ENCODE data around the gene TCEA3.
A peak's percentile ranks its signal among the peaks of the same experiment; 100 is the strongest.

TCEA3 gene

GRCh38 chr1:23403355-23403734, 21.2 kb downstream of the TCEA3 start:
- Histone ChIP-seq H3K27me3 (ENCODE audit: control insufficient read depth, insufficient read depth, low read length) (no peaks in the 10 kb centered on the region), H3K9ac (no peak overlapping the region), H3K9me3 (ENCODE audit: control insufficient read depth, low read length) (no peaks in the 10 kb centered on the region), H3K4me2 (ENCODE audit: low read length) (peak overlapping the region; percentile 45), H3K4me3 (ENCODE audit: low read depth, low read length) (no peak overlapping the region), H3K27ac (peak overlapping the region; percentile 45), H3K79me2 (no peaks in the 10 kb centered on the region), H3K4me1 (peaks cover 7% of the 10 kb centered on the region), H2AFZ (no peak overlapping the region), H3K36me3 (ENCODE audit: control insufficient read depth, insufficient read depth, low read length) (no peaks in the 10 kb centered on the region)
- TF ChIP-seq, protein P1, sequence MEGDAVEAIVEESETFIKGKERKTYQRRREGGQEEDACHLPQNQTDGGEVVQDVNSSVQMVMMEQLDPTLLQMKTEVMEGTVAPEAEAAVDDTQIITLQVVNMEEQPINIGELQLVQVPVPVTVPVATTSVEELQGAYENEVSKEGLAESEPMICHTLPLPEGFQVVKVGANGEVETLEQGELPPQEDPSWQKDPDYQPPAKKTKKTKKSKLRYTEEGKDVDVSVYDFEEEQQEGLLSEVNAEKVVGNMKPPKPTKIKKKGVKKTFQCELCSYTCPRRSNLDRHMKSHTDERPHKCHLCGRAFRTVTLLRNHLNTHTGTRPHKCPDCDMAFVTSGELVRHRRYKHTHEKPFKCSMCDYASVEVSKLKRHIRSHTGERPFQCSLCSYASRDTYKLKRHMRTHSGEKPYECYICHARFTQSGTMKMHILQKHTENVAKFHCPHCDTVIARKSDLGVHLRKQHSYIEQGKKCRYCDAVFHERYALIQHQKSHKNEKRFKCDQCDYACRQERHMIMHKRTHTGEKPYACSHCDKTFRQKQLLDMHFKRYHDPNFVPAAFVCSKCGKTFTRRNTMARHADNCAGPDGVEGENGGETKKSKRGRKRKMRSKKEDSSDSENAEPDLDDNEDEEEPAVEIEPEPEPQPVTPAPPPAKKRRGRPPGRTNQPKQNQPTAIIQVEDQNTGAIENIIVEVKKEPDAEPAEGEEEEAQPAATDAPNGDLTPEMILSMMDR (IDR thresholded peaks at IDR 0.05) = no peak

- H3K4me2 ChIP-seq (ENCODE audit: low read length) = no peak overlapping the region
- no peaks in the 10 kb centered on the region for H3K79me2 ChIP-seq
- no peaks in the 10 kb centered on the region for H3K9me3 ChIP-seq (ENCODE audit: control insufficient read depth, low read length)
- H3K9ac ChIP-seq = no peak overlapping the region
- H3K27ac ChIP-seq = peak overlapping the region; percentile 45
- peaks cover 7% of the 10 kb centered on the region for H3K4me1 ChIP-seq
- H3K36me3 ChIP-seq (ENCODE audit: control insufficient read depth, insufficient read depth, low read length) = no peaks in the 10 kb centered on the region
- H3K4me3 ChIP-seq (ENCODE audit: low read depth, low read length) = no peak overlapping the region
- no peak overlapping the region for H2AFZ ChIP-seq
- H3K27me3 ChIP-seq (ENCODE audit: control insufficient read depth, insufficient read depth, low read length) = no peaks in the 10 kb centered on the region
- TF ChIP-seq, protein P1 (IDR thresholded peaks at IDR 0.05) = no peak
Observed at GRCh38 chr1:23403038-23403336, 21.6 kb downstream of the TCEA3 start.

DNA sequence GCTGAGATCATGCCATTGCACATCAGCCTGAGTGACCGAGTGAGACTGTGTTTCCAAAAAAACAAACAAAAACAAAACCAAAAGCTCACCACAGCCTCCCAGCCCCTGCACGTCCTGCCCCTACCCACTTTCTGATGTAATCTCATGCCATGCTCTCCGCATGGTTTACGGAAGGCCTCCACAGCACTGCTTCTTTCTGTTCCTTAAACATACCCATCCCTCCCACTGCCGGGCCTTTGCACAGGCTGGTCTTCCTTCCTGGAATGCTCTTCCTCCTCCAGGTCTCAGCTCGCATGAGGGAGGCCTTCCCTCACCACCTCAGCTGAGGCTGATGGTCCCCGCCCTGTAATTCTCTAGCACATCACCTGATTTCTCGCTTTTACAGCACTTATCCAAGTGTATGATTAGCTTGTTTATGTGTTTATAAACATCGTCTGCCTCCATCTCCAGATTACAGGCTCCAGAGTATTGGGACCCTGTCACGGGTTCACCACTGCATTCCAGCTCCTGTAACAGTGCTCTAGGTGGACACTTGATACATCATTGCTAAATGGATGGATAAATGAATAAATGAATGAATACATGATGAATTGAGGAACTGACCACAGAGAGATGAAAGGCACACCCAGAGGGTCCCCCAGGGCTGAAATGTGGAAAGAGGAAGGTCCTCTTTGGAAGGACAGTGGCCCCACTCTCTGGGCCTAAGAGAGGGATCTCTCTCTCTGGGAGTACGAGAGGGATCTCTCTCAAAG, 22.1 kb downstream of the TCEA3 start:
- Histone ChIP-seq H3K79me2 (no peaks in the 10 kb centered on the region), H3K27ac (no peak overlapping the region), H3K9me3 (ENCODE audit: control insufficient read depth, low read length) (no peaks in the 10 kb centered on the region), H3K4me3 (ENCODE audit: low read depth, low read length) (no peak overlapping the region), H2AFZ (no peak overlapping the region), H3K4me2 (ENCODE audit: low read length) (no peak overlapping the region), H3K4me1 (peaks cover 7% of the 10 kb centered on the region), H3K27me3 (ENCODE audit: control insufficient read depth, insufficient read depth, low read length) (no peaks in the 10 kb centered on the region), H3K9ac (no peak overlapping the region), H3K36me3 (ENCODE audit: control insufficient read depth, insufficient read depth, low read length) (no peaks in the 10 kb centered on the region)
- TF ChIP-seq, protein P1 (IDR thresholded peaks at IDR 0.05) = no peak

- H2AFZ ChIP-seq = no peak overlapping the region
- H3K36me3 ChIP-seq (ENCODE audit: control insufficient read depth, insufficient read depth, low read length) = no peaks in the 10 kb centered on the region
- no peak overlapping the region for H3K27ac ChIP-seq
- TF ChIP-seq, protein P1 (IDR thresholded peaks at IDR 0.05) = no peak
- H3K4me2 ChIP-seq (ENCODE audit: low read length) = no peak overlapping the region
- no peaks in the 10 kb centered on the region for H3K9me3 ChIP-seq (ENCODE audit: control insufficient read depth, low read length)
- peaks cover 7% of the 10 kb centered on the region for H3K4me1 ChIP-seq
- no peak overlapping the region for H3K4me3 ChIP-seq (ENCODE audit: low read depth, low read length)
- H3K79me2 ChIP-seq = no peaks in the 10 kb centered on the region
- no peaks in the 10 kb centered on the region for H3K27me3 ChIP-seq (ENCODE audit: control insufficient read depth, insufficient read depth, low read length)
- H3K9ac ChIP-seq = no peak overlapping the region
Observed at GRCh38 chr1:23401313-23401712, 23.2 kb downstream of the TCEA3 start.

Data from parathyroid adenoma (tissue), 2 donors.